Measurements from ENCODE around the gene SLC12A8.

The SLC12A8 gene

GRCh38 chr3:125132815-125133214 is 79.7 kb downstream of the SLC12A8 start:
- no peak for DNase-seq (ENCODE audit: insufficient read length)
- peak; percentile 92 for FAIRE-seq
- no peak for TF ChIP-seq POLR2AphosphoS5 (IDR thresholded peaks at IDR 0.05; ENCODE audit: low read depth, low read length)
- no peak for TF ChIP-seq POLR2A (IDR thresholded peaks at IDR 0.05; ENCODE audit: low read depth, low read length)
- TF ChIP-seq TAF1 (IDR thresholded peaks at IDR 0.05; ENCODE audit: borderline replicate concordance, low read depth, low read length), result no peak

- DNase-seq (ENCODE audit: insufficient read length) (no peak), FAIRE-seq (no peak)
- no peak for TF ChIP-seq TAF1 (IDR thresholded peaks at IDR 0.05; ENCODE audit: borderline replicate concordance, low read depth, low read length)
- TF ChIP-seq POLR2A (IDR thresholded peaks at IDR 0.05; ENCODE audit: low read depth, low read length), result no peak
- no peak for TF ChIP-seq POLR2AphosphoS5 (IDR thresholded peaks at IDR 0.05; ENCODE audit: low read depth, low read length)
Measured at GRCh38 chr3:125129512-125129997, 83.0 kb downstream of the SLC12A8 start.

- FAIRE-seq, result peak; percentile 38
- DNase-seq (ENCODE audit: insufficient read length), result no peak
- TF ChIP-seq POLR2AphosphoS5 (IDR thresholded peaks at IDR 0.05; ENCODE audit: low read depth, low read length), result no peak
- no peak for TF ChIP-seq TAF1 (IDR thresholded peaks at IDR 0.05; ENCODE audit: borderline replicate concordance, low read depth, low read length)
- no peak for TF ChIP-seq POLR2A (IDR thresholded peaks at IDR 0.05; ENCODE audit: low read depth, low read length)
Measured at GRCh38 chr3:125128861-125129501, 83.6 kb downstream of the SLC12A8 start.

GRCh38 chr3:125126323-125126722 is 86.2 kb downstream of the SLC12A8 start:
- TF ChIP-seq TAF1 (IDR thresholded peaks at IDR 0.05; ENCODE audit: borderline replicate concordance, low read depth, low read length) (no peak), POLR2AphosphoS5 (IDR thresholded peaks at IDR 0.05; ENCODE audit: low read depth, low read length) (no peak), POLR2A (IDR thresholded peaks at IDR 0.05; ENCODE audit: low read depth, low read length) (no peak)
- no peak for FAIRE-seq
- DNase-seq (ENCODE audit: insufficient read length), result no peak

GRCh38 chr3:125125821-125126245 is 86.7 kb downstream of the SLC12A8 start:
- FAIRE-seq, result no peak
- TF ChIP-seq POLR2A (IDR thresholded peaks at IDR 0.05; ENCODE audit: low read depth, low read length), result no peak
- no peak for TF ChIP-seq POLR2AphosphoS5 (IDR thresholded peaks at IDR 0.05; ENCODE audit: low read depth, low read length)
- no peak for TF ChIP-seq TAF1 (IDR thresholded peaks at IDR 0.05; ENCODE audit: borderline replicate concordance, low read depth, low read length)
- no peak for DNase-seq (ENCODE audit: insufficient read length)

- TF ChIP-seq POLR2A (IDR thresholded peaks at IDR 0.05; ENCODE audit: low read depth, low read length) (no peak), POLR2AphosphoS5 (IDR thresholded peaks at IDR 0.05; ENCODE audit: low read depth, low read length) (no peak), TAF1 (IDR thresholded peaks at IDR 0.05; ENCODE audit: borderline replicate concordance, low read depth, low read length) (no peak)
- DNase-seq (ENCODE audit: insufficient read length), result no peak
- FAIRE-seq, result no peak
Measured at GRCh38 chr3:125123451-125124305, 88.9 kb downstream of the SLC12A8 start.

- FAIRE-seq (peak; percentile 42), DNase-seq (ENCODE audit: insufficient read length) (peak; percentile 43)
- TF ChIP-seq TAF1 (IDR thresholded peaks at IDR 0.05; ENCODE audit: borderline replicate concordance, low read depth, low read length), result peak; percentile 49; the same call in 1 of the 2 replicates
- TF ChIP-seq POLR2AphosphoS5 (IDR thresholded peaks at IDR 0.05; ENCODE audit: low read depth, low read length), result no peak
- TF ChIP-seq POLR2A (IDR thresholded peaks at IDR 0.05; ENCODE audit: low read depth, low read length), result peak; percentile 55
Measured at GRCh38 chr3:125121246-125122010, 91.1 kb downstream of the SLC12A8 start.

GRCh38 chr3:125120379-125121122 is 92.0 kb downstream of the SLC12A8 start:
- FAIRE-seq, result peak; percentile 73
- no peak for DNase-seq (ENCODE audit: insufficient read length)
- TF ChIP-seq TAF1 (IDR thresholded peaks at IDR 0.05; ENCODE audit: borderline replicate concordance, low read depth, low read length), result no peak
- no peak for TF ChIP-seq POLR2A (IDR thresholded peaks at IDR 0.05; ENCODE audit: low read depth, low read length)
- TF ChIP-seq POLR2AphosphoS5 (IDR thresholded peaks at IDR 0.05; ENCODE audit: low read depth, low read length), result no peak

- TF ChIP-seq POLR2AphosphoS5 (IDR thresholded peaks at IDR 0.05; ENCODE audit: low read depth, low read length) (no peak), TAF1 (IDR thresholded peaks at IDR 0.05; ENCODE audit: borderline replicate concordance, low read depth, low read length) (peak; percentile 54; the same call in 1 of the 2 replicates), POLR2A (IDR thresholded peaks at IDR 0.05; ENCODE audit: low read depth, low read length) (peak; percentile 52)
- DNase-seq (ENCODE audit: insufficient read length) (peak; percentile 36), FAIRE-seq (peak; percentile 89)
Measured at GRCh38 chr3:125119752-125120378, 92.7 kb downstream of the SLC12A8 start.

- TF ChIP-seq TAF1 (IDR thresholded peaks at IDR 0.05; ENCODE audit: borderline replicate concordance, low read depth, low read length) (no peak), POLR2AphosphoS5 (IDR thresholded peaks at IDR 0.05; ENCODE audit: low read depth, low read length) (no peak), POLR2A (IDR thresholded peaks at IDR 0.05; ENCODE audit: low read depth, low read length) (no peak)
- FAIRE-seq, result no peak
- no peak for DNase-seq (ENCODE audit: insufficient read length)
Measured at GRCh38 chr3:125118600-125118999, 93.9 kb downstream of the SLC12A8 start.

Data from GM12892 (cell line).